Upper lobe of left lung (tissue), 4 donors: ENCODE data around the gene PTP4A1.

Source experiments
- CTCF ChIP-seq, 6 experiments: fragments of 450-650 bp in 4 of 6; fragments of 200-600 bp in 2 of 6; sonication (generic) in 2 of 6; IDR thresholded peaks; one replicate each; pipeline ENCODE4 v1.5.1; 2016 to 2019; ENCODE audit warnings: antibody characterized with exemption in 6 of 6
- EP300 ChIP-seq, 4 donors: sonication (generic); formaldehyde crosslinking; IDR thresholded peaks; one replicate each; pipeline ENCODE4 v1.5.1; 2017; ENCODE audit warnings: antibody characterized with exemption in 4 of 4, control low read depth in 2 of 4
- POLR2A ChIP-seq, 4 donors: fragments of 450-650 bp; IDR thresholded peaks; one replicate each; pipeline ENCODE4 v1.5.1; 2016 to 2017; ENCODE audit warnings: antibody characterized with exemption in 4 of 4, mild to moderate bottlenecking in 2 of 4
- POLR2AphosphoS5 ChIP-seq, 2 donors: sonication (generic); formaldehyde crosslinking; IDR thresholded peaks; one replicate each; pipeline ENCODE4 v1.5.1; 2017; ENCODE audit warnings: antibody characterized with exemption in 2 of 2

DNA sequence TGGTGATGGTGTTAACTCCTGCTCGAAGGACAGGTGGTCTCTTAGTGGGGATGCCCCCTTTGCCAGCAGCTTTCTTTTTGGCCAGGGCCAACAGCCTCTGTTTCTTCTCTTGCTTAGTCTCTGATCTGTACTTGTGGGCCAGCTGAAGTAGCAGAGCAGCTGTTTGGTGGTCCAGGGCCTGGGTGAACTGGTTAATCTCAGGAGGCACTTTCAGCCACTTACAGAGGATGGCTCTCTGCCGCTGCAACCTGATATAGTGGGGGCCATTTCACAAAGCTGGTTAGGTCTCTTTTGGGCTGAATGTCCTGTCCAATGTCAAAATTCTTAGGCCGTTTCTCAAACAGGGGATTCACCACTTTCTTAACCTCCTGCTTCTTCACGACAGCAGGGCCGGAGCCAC lies 23.2 kb upstream of the PTP4A1 start:
- TF ChIP-seq EP300 (IDR thresholded peaks at IDR 0.05): no peak
- TF ChIP-seq POLR2A (IDR thresholded peaks at IDR 0.05): no peak
- no peak for TF ChIP-seq CTCF (IDR thresholded peaks at IDR 0.05)
- TF ChIP-seq POLR2AphosphoS5 (IDR thresholded peaks at IDR 0.05): no peak
